GM12875 (cell line): ENCODE measurements around the gene DGAT2.

Experiments
- H3K4me3 ChIP-seq: one replicate; pipeline ENCODE4 v1.5.1; 2011; ENCODE audit warnings: low read depth, low read length, control low read depth
- CTCF ChIP-seq: IDR thresholded peaks from 2 replicates; pipeline ENCODE4 v1.5.1; 2011; ENCODE audit warnings: low read depth, mild to moderate bottlenecking, control low read depth, inconsistent platforms, low read length, moderate library complexity, borderline replicate concordance; ENCODE audit not compliant: insufficient read depth

Gene DGAT2

GRCh38 chr11:75759832-75760231 lies 8.7 kb upstream of the DGAT2 start:
- no peak overlapping the region for H3K4me3 ChIP-seq
- TF ChIP-seq CTCF: no peak

- no peak for TF ChIP-seq CTCF
These were observed 8.3 kb upstream of the DGAT2 start for GRCh38 chr11:75760243-75760642.

GRCh38 chr11:75760710-75761493 lies 7.7 kb upstream of the DGAT2 start:
- no peak for TF ChIP-seq CTCF
- H3K4me3 ChIP-seq: no peak overlapping the region

More at GRCh38 chr11:75760243-75760642, 8.3 kb upstream of the DGAT2 start:
- no peak overlapping the region for H3K4me3 ChIP-seq

GRCh38 chr11:75762158-75762557 lies 6.4 kb upstream of the DGAT2 start:
- H3K4me3 ChIP-seq: no peak overlapping the region
- no peak for TF ChIP-seq CTCF

- no peak for TF ChIP-seq CTCF
- no peak overlapping the region for H3K4me3 ChIP-seq
These were observed 5.7 kb upstream of the DGAT2 start for GRCh38 chr11:75762885-75763284.

- H3K4me3 ChIP-seq: no peak overlapping the region
- no peak for TF ChIP-seq CTCF
These were observed 4.7 kb upstream of the DGAT2 start for GRCh38 chr11:75763846-75764245.

- no peak overlapping the region for H3K4me3 ChIP-seq
- TF ChIP-seq CTCF: no peak
These were observed 3.5 kb upstream of the DGAT2 start for GRCh38 chr11:75765116-75765515.
